ENCODE measurements around the gene CFL1. TPM values are rescaled to one million over a fixed set of nuclear protein-coding genes. Genes with fewer than 3 reads are reported as not detected.
A peak's percentile ranks its signal among the peaks of the same experiment; 100 is the strongest.

CFL1 gene
- total and polyA plus RNA-seq, 9 donors: 215 to 693 (median 476) TPM

DNA sequence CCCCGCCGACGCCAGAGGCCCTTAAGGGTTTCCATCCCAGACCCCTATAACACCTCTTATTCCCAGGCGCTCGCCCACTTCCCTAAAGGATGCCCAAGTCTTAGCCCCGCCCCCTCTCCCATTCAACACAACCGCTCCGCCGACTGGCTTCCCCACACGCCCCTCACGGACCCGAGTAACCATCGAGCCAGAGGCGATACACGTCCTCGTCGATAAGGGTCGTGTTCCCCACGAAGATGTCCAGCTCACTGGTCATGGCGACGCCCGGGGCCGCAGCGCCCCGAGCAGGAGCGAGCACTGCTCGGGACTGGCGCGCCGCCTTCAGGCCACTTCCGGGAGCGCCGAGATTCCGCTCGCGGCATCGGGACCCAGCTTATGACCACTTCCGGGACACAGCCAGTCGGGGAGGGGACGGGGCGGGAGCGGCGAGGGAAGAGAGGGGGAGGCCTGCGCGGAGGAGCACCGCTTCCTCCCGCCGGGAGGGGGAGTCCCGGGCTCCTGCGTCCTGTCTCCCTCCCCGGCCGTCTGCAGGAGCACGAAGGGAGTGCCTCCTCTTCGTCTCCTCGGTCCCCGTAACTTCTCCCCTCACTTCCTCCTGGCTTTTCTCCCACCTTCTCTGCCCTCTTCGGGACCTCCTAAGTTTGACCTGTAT, 30.3 kb upstream of the CFL1 start, which contains the start of gene FIBP:
Gene FIBP, minus strand, starts transcription at position 309 of the 652 bp plus-strand sequence. Its CDS starts 53 bp downstream, at position 256.
- peak; percentile 98 for DNase-seq
- Histone ChIP-seq H3K27me3 (no peaks in the 10 kb centered on the region), H3K4me3 (peak within 1 kb of the TSS; percentile 55), H3K27ac (peak within 1 kb of the TSS; percentile 91 to 95), H3K4me1 (ENCODE audit: insufficient read depth) (peaks cover 21% of the 10 kb centered on the region), H3K9me3 (no peaks in the 10 kb centered on the region), H3K36me3 (no peaks in the 10 kb centered on the region)
- intact Hi-C loops (cut with DNase I): loop anchor here in 2 of 4 donors (2.0 to 10.0 kb wide), 4 partner anchors 31 to 1227 kb away; partner anchors contain the start of genes SART1 (in 2 of the 2), C11orf68 (in 1 of the 2), DRAP1 (in 1 of the 2) and KDM2A (in 1 of the 2)
- peak; percentile 91 to 99 (median 98) for TF ChIP-seq CTCF (IDR thresholded peaks at IDR 0.05)
- TF ChIP-seq POLR2A (IDR thresholded peaks at IDR 0.05): peak; percentile 92
- TF ChIP-seq EP300 (IDR thresholded peaks at IDR 0.05): no peak
- WGBS, 3 donors: 1% methylated on average over 55 to 57 of the region's 57 CpGs

GRCh38 chr11:65887723-65888162, 29.8 kb upstream of the CFL1 start:
- 2 to 4% (median 3%) methylated on average over 18 to 23 of the region's 23 CpGs for WGBS, 3 donors
- Histone ChIP-seq H3K9me3 (no peaks in the 10 kb centered on the region), H3K27me3 (no peaks in the 10 kb centered on the region), H3K27ac (peak overlapping the region; percentile 60 to 95), H3K36me3 (no peaks in the 10 kb centered on the region), H3K4me3 (peak overlapping the region; percentile 55), H3K4me1 (ENCODE audit: insufficient read depth) (peaks cover 17% of the 10 kb centered on the region)
- peak in 1 of 5 donors; percentile 42 for DNase-seq
- intact Hi-C loops (cut with DNase I): loop anchor here in 2 of 4 donors (2.0 to 10.0 kb wide), 4 partner anchors 31 to 1227 kb away; partner anchors contain the start of genes SART1 (in 2 of the 2), C11orf68 (in 1 of the 2), DRAP1 (in 1 of the 2) and KDM2A (in 1 of the 2)
- TF ChIP-seq POLR2A (IDR thresholded peaks at IDR 0.05): no peak
- no peak for TF ChIP-seq EP300 (IDR thresholded peaks at IDR 0.05)
- no peak for TF ChIP-seq CTCF (IDR thresholded peaks at IDR 0.05)

- peak in 4 of 5 donors; percentile 34 to 71 (median 61) for DNase-seq
- WGBS, 3 donors: 71 to 73% (median 71%) methylated on average over 14 of the region's 14 CpGs
Measured at GRCh38 chr11:65886826-65887722, 29.1 kb upstream of the CFL1 start.

More at GRCh38 chr11:65886826-65887722, 29.1 kb upstream of the CFL1 start:
- intact Hi-C loops (cut with DNase I): loop anchor here in 2 of 4 donors (5.0 to 10.0 kb wide), 3 partner anchors 75 to 1228 kb away; partner anchors contain the start of genes SART1 (in 2 of the 2) and KDM2A (in 1 of the 2)
- H3K9me3 ChIP-seq: no peaks in the 10 kb centered on the region
- H3K4me3 ChIP-seq: peak overlapping the region; percentile 55
- TF ChIP-seq CTCF (IDR thresholded peaks at IDR 0.05) (no peak), EP300 (IDR thresholded peaks at IDR 0.05) (no peak), POLR2A (IDR thresholded peaks at IDR 0.05) (no peak)
- peak overlapping the region in 1 of 2 donors; percentile 95 for H3K27ac ChIP-seq
- H3K4me1 ChIP-seq (ENCODE audit: insufficient read depth): peaks cover 11% of the 10 kb centered on the region
- H3K27me3 ChIP-seq: no peaks in the 10 kb centered on the region
- H3K36me3 ChIP-seq: no peaks in the 10 kb centered on the region

Data from ovary (tissue), 9 donors.